Epithelial cell of proximal tubule (primary cell): ENCODE results near the gene GPC5. TPM values are rescaled to one million over a fixed set of nuclear protein-coding genes. Genes with fewer than 3 reads are reported as not detected.

ENCODE experiments used
- DNase-seq: peaks from one replicate; pipeline ENCODE4 v3.0.0-alpha.2; 2011; ENCODE audit warnings: low read depth
- H3K4me3 ChIP-seq: 2 replicates; pipeline ENCODE4 v1.5.1; 2011; ENCODE audit warnings: low read depth, mild to moderate bottlenecking, low read length
- total RNA-seq: library from RNA; depleted of rRNA; stranded (reverse); fragments of >200 nt; gene quantifications from 2 replicates; pipeline ENCODE4 v1.2.3, GENCODE V29; 2015
- TF ChIP-seq, protein P1 (sequence below): conservative IDR thresholded peaks from 2 replicates; pipeline ENCODE4 v1.5.1; 2012; ENCODE audit warnings: low read depth, mild to moderate bottlenecking, low read length

GPC5 gene
- total RNA-seq, 1 donor from 2014 or later = not detected

DNA sequence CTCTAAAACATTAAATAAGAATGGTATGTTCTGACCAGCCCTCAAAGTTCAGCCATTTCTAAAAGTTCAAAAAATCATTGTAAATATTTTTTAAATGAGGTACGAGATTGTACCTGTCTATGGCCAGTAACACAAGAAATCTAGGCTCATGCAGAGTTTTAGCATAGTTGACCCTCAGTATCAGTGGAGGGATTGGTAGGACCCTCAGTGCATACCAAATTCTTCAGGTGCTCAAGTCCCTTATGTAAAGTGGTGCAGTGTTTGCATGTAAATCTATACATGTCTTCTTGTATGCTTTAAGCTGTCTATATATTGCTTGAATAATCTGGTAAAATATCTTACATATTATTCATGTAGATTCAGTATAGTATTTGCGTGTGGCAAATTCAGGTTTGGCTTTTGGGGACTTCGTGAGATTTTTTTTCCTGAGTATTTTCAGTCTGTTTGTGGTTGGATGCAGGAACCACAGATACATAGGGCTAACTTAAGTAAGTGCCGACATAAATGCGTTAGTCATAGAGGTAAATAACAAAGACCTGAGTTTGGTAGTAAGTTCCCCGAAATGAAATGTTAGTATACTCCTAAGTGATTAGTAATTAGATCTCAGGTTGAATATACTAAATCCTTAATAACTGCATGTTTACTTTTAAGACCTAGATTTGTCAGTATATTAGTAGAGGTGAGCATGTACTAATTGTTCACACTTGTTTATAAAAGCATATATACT is 43.2 kb upstream of the GPC5 start:
- H3K4me3 ChIP-seq = no peak overlapping the region
- TF ChIP-seq, protein P1, sequence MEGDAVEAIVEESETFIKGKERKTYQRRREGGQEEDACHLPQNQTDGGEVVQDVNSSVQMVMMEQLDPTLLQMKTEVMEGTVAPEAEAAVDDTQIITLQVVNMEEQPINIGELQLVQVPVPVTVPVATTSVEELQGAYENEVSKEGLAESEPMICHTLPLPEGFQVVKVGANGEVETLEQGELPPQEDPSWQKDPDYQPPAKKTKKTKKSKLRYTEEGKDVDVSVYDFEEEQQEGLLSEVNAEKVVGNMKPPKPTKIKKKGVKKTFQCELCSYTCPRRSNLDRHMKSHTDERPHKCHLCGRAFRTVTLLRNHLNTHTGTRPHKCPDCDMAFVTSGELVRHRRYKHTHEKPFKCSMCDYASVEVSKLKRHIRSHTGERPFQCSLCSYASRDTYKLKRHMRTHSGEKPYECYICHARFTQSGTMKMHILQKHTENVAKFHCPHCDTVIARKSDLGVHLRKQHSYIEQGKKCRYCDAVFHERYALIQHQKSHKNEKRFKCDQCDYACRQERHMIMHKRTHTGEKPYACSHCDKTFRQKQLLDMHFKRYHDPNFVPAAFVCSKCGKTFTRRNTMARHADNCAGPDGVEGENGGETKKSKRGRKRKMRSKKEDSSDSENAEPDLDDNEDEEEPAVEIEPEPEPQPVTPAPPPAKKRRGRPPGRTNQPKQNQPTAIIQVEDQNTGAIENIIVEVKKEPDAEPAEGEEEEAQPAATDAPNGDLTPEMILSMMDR = no peak
- DNase-seq = no peak

DNA sequence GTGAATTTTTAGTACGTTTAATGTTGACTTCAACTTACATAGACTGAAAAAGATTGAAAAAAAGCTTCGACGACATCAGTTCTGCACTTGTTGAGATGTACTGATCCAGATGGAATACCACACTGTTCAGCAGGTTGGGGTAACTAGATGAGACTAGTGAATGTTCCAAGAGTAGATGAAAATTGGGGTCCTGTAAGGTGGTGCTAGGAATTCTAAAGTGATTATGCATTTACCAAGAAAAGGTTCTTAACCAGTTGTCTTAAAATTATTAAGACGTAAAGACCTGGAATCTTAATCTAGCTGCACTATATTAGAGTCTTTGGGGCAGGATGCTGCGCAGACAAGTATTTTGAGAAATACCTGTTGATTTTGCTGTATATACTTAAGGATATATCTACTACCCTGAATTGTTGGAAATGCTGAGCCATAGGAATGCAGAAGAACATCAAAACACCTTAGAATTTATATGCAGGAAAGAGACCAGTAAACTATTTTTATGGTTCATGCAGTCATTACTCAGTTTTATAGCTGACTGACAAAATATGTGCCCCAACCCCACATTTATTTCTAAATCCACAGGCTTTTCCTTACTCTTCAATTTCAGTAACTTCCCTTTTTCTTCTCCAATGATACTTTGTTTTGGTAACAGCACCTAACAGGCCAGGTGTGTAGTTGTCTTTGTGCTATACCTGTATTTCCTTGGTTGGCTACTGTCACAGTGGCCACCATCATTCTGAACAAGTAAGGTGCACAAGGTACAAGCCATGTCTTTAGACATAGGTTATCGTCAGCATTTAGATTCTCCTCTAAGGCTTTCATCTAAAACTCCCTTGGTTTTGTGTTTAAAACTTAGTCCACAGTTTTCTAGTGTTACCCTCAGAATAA is 42.4 kb upstream of the GPC5 start:
- no peak for DNase-seq
- H3K4me3 ChIP-seq = no peak overlapping the region
- TF ChIP-seq, protein P1 = no peak

DNA sequence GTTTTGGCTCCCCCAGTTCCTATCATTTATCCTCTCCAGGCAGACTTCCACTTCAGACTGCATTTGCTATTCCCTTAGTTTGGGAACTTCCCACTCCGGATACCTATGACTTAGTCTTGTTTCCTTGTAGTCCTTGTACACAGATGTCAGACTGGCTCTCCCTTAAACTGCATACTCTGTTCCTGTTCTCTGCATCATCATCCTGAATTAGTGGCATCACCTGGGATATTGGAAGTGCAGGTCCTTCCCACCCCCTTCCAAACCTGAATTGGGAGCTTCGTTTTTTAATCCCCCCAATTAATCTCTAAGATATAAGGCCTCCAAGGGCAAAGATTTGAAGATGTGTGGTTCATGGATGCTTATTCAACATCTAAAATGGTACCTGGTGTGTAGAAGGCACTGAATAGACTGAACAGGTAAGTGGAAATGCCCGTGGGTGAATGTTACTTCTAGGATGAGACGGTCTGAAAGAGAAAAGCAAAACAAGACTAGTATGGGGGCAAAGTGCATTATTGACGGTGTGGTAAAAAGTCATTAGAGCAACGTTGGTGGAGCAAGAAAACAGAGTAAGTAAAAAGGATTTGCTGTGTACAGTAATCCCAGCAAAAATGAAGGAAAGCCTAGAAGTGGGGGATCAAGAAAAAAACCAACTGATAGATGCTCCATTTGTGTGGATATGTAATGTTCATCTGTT is 41.4 kb upstream of the GPC5 start:
- TF ChIP-seq, protein P1 = no peak
- H3K4me3 ChIP-seq = no peak overlapping the region
- DNase-seq = no peak

DNA sequence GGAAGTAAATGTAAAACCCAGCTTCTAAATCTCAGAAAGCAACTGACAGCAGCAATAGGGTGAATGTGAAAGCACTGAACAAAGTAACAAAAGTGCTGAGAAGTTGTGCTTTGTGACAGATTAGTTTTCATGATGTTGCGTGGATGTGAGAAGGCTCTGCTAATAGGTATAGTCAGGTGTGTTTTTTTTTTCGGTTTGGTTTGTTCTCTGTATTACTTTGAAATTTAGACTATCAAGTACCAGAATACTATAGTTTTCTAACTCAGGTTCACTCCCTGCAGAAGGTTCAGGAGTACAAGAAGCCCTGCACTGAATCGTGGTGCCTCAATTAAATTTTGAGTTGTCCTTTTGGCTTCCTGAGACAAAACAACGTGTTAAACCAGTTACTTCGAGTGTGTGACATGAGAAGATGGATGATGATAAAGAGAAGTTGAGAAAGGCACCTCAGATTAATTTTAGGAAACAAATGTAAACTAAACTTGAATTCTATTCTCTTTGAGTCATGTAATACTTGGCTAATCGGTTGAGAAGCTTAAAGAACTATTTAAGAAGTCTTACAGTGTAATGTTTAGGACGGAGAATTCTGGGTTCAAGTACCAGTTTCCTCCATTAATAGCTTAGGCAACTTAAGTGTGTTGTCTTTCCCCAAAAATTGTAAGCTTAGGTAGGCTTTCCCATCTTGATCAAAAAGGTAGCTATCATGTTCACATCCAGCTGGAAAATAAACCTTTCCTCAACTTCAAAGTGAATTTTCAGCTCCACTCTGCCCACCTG is 40.6 kb upstream of the GPC5 start:
- no peak overlapping the region for H3K4me3 ChIP-seq
- TF ChIP-seq, protein P1 = no peak
- no peak for DNase-seq

DNA sequence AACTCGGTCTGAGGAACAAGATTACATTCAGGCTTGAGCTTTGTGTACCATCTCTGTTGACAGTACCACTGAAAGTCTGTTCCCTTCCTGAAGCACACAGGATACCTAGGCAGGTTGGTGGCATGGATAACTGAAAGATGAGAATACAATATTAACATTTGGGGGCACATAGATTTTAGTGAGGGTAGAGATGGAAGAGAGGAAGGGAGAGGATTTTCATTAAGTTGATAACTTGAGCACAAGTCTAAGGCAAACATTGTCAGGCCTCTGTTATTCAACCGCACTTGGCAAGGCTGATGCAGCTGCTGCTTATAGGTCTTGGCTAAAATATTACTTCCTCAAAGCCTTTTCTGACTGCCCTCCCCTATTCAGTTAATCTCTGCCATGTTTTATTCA is 40.0 kb upstream of the GPC5 start:
- no peak for DNase-seq
- TF ChIP-seq, protein P1 = no peak
- H3K4me3 ChIP-seq = no peak overlapping the region

DNA sequence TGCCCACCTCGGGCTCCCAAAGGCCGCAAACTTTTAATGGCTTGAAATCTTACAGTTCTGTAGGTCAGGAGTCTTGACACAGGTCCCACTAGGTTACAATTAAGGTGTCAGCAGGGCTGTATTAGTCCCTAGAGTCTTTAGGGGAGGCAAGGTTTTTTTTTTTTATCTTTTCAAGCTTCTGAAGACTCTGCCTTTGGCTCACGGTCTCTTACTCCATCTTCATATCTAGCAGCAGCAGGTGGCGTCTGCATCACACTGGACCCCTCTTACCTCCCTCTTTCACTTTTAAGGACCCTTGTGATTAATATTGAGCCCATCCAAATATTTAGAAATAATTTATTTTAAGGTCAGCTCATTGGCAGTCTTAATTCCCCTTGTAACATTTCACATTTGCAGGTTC is 39.3 kb upstream of the GPC5 start:
- no peak overlapping the region for H3K4me3 ChIP-seq
- DNase-seq = no peak
- TF ChIP-seq, protein P1 = no peak
